ENCODE results near the gene CHRM2. TPM values are rescaled to one million over a fixed set of nuclear protein-coding genes. Genes with fewer than 3 reads are reported as not detected.

Gene CHRM2
- total and polyA plus RNA-seq, 2 of the 8 experiments (the other 6 are each of a cell fraction or from before 2014, with no cell fraction given), result 0.17 to 0.32 TPM

DNA sequence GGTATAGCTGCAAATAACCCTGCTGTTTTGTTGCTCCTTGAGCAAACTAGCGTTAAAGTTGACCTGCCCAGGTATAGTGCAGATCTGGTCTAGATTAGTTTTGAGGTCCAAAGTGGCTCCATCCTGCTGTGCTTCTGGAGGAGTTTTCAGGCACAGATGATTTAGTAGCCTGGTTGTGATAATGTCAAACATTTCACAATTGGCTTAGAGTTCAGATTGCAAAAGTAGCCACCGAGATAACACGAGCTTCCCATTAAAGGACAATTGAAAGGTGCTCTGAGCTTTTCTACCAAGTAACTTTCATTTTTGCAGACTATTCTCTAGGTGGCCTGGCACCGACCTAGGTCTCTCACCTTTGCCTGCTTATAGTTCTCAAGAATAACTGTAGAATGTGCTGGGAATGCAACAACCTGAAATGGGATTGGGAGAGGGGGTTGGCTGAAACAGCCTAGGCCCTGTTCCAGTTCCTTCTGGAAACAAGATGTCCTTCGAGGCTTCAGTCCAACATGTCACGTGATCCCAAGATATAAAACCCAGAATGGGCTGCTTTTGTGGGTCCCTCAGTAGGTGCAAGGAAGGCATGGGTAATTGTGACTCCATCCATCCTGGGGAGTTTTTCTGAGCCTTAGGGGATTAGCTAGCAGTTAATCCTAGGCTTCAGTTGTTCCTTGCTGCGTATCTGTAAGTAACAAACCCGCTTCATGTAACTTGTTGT is 201.0 kb downstream of the CHRM2 start:
- H3K23ac ChIP-seq (ENCODE audit: insufficient read length), result no peak overlapping the region
- H4K20me1 ChIP-seq (replicated peaks in 1 of 2; ENCODE audit: control insufficient read depth in 1 of 2, insufficient read depth in 2 of 2, low read length in 2 of 2), result no peaks in the 10 kb centered on the region
- H3K56ac ChIP-seq (replicated peaks; ENCODE audit: insufficient read length, low read depth, low read length), result no peak overlapping the region
- no peak overlapping the region for H3K18ac ChIP-seq (ENCODE audit: extremely low read depth, low read length)
- H3K27ac ChIP-seq (ENCODE audit: low read depth, low read length), result no peak overlapping the region
- no peak overlapping the region for H3K14ac ChIP-seq (ENCODE audit: insufficient read length)
- no peak overlapping the region for H2BK5ac ChIP-seq (ENCODE audit: low read depth, low read length)
- H3K4ac ChIP-seq (replicated peaks; ENCODE audit: insufficient read length, low read depth, low read length), result no peak overlapping the region
- no peaks in the 10 kb centered on the region for H3K9me3 ChIP-seq (ENCODE audit: insufficient read depth in 2 of 2, low read depth in 1 of 2, low read length in 1 of 2)
- no peak overlapping the region for H2BK15ac ChIP-seq (ENCODE audit: low read length)
- H2BK120ac ChIP-seq (replicated peaks; ENCODE audit: low read depth, low read length), result no peak overlapping the region
- H3K9ac ChIP-seq (replicated peaks in 1 of 4; ENCODE audit: extremely low read depth in 1 of 4, low read depth in 3 of 4, low read length in 3 of 4), result no peak overlapping the region
- FAIRE-seq (no peak), DNase-seq (ENCODE audit: low read depth in 1 of 2, low spot score in 2 of 2) (no peak)
- no peak overlapping the region for H3K4me3 ChIP-seq (ENCODE audit: extremely low read depth in 1 of 4, insufficient read depth in 2 of 4, low read depth in 3 of 4, low read length in 4 of 4)
- no peaks in the 10 kb centered on the region for H3K36me3 ChIP-seq (ENCODE audit: control insufficient read depth in 2 of 4, insufficient read depth in 4 of 4, low read length in 3 of 4)
- no peak overlapping the region for H3K4me2 ChIP-seq (ENCODE audit: insufficient read depth in 1 of 2, low read depth in 2 of 2, low read length in 2 of 2)
- no peaks in the 10 kb centered on the region for H3K79me1 ChIP-seq (ENCODE audit: low read depth, low read length)
- H3K23me2 ChIP-seq (ENCODE audit: low read depth, low read length), result no peaks in the 10 kb centered on the region
- no peak overlapping the region for H4K5ac ChIP-seq (ENCODE audit: insufficient read length, low read depth, low read length)
- H4K8ac ChIP-seq (ENCODE audit: extremely low read depth, insufficient read depth, low read length), result no peak overlapping the region
- no peak overlapping the region for H2BK12ac ChIP-seq (ENCODE audit: low read depth, low read length)
- no peak overlapping the region for H4K91ac ChIP-seq (replicated peaks; ENCODE audit: insufficient read length, low read length)
- no peak overlapping the region for H2AK5ac ChIP-seq (ENCODE audit: low read depth, low read length)
- TF ChIP-seq CBX5 (IDR thresholded peaks at IDR 0.05; ENCODE audit: low read depth, low read length), result no peak
- no peak for TF ChIP-seq ZNF274 (IDR thresholded peaks at IDR 0.05; ENCODE audit: borderline replicate concordance, extremely low read depth, low read length)
- TF ChIP-seq JUND (IDR thresholded peaks at IDR 0.05; ENCODE audit: low read length), result no peak
- TF ChIP-seq CREB1 (IDR thresholded peaks at IDR 0.05), result no peak
- TF ChIP-seq, protein P1, sequence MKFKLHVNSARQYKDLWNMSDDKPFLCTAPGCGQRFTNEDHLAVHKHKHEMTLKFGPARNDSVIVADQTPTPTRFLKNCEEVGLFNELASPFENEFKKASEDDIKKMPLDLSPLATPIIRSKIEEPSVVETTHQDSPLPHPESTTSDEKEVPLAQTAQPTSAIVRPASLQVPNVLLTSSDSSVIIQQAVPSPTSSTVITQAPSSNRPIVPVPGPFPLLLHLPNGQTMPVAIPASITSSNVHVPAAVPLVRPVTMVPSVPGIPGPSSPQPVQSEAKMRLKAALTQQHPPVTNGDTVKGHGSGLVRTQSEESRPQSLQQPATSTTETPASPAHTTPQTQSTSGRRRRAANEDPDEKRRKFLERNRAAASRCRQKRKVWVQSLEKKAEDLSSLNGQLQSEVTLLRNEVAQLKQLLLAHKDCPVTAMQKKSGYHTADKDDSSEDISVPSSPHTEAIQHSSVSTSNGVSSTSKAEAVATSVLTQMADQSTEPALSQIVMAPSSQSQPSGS (IDR thresholded peaks at IDR 0.05; ENCODE audit: low read length), result no peak
- TF ChIP-seq BCL11A (IDR thresholded peaks at IDR 0.05; ENCODE audit: low read depth in 2 of 2, low read length in 2 of 2), result no peak
- no peak for TF ChIP-seq RFX5 (IDR thresholded peaks at IDR 0.05; ENCODE audit: borderline replicate concordance, low read depth, low read length)
- no peak for TF ChIP-seq GTF2F1 (IDR thresholded peaks at IDR 0.05; ENCODE audit: borderline replicate concordance, low read depth, low read length)
- TF ChIP-seq, protein P2, sequence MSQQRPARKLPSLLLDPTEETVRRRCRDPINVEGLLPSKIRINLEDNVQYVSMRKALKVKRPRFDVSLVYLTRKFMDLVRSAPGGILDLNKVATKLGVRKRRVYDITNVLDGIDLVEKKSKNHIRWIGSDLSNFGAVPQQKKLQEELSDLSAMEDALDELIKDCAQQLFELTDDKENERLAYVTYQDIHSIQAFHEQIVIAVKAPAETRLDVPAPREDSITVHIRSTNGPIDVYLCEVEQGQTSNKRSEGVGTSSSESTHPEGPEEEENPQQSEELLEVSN (IDR thresholded peaks at IDR 0.05), result no peak
- TF ChIP-seq, protein P3, sequence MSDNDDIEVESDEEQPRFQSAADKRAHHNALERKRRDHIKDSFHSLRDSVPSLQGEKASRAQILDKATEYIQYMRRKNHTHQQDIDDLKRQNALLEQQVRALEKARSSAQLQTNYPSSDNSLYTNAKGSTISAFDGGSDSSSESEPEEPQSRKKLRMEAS (IDR thresholded peaks at IDR 0.05), result no peak
- no peaks in the 10 kb centered on the region for H3K27me3 ChIP-seq (replicated peaks in 1 of 4; ENCODE audit: control insufficient read depth in 3 of 4, extremely low read depth in 1 of 4, insufficient read depth in 3 of 4, low read length in 3 of 4)
- H2BK20ac ChIP-seq (ENCODE audit: low read length), result no peak overlapping the region
- H2AFZ ChIP-seq (ENCODE audit: low read length), result no peak overlapping the region
- 90% methylated on average over 8 of the region's 8 CpGs; no CpG with 5 or more reads in 1 of the 2 experiments for WGBS, 2 experiments (ENCODE audit: extremely low coverage in 1 of 2, insufficient coverage in 1 of 2, insufficient read length in 1 of 2, insufficient replicate concordance in 2 of 2, low coverage in 1 of 2, low lambda C conversion rate in 2 of 2, missing lambda C conversion rate in 1 of 2)
- CTCF ChIA-PET (ENCODE audit: partially characterized antibody), result no interaction called here
- no peaks in the 10 kb centered on the region for H3K79me2 ChIP-seq (ENCODE audit: control insufficient read depth in 1 of 2, insufficient read depth in 2 of 2, low read length in 2 of 2)
- POLR2A ChIA-PET (ENCODE audit: partially characterized antibody), result no interaction called here
- H3K4me1 ChIP-seq (replicated peaks in 1 of 4; ENCODE audit: control insufficient read depth in 3 of 4, insufficient read depth in 4 of 4, low read length in 3 of 4), result no peaks in the 10 kb centered on the region

Data from H1 (cell line).